Daoy (cell line): ENCODE results near the gene SLC40A1. TPM values are rescaled to one million over a fixed set of nuclear protein-coding genes. Genes with fewer than 3 reads are reported as not detected.

Experiments used
- DNase-seq: peaks from one replicate; pipeline ENCODE4 v3.0.0-alpha.2; 2015; ENCODE audit warnings: low read depth
- total RNA-seq: library from RNA; depleted of rRNA; stranded (reverse); fragments of >200 nt; shearing (Covaris generic); gene quantifications from 2 replicates; pipeline ENCODE4 v1.2.3, GENCODE V29; 2014; rRNA removed

Gene SLC40A1
- total RNA-seq, 1 experiment from 2014 or later: 5.6 TPM

DNA sequence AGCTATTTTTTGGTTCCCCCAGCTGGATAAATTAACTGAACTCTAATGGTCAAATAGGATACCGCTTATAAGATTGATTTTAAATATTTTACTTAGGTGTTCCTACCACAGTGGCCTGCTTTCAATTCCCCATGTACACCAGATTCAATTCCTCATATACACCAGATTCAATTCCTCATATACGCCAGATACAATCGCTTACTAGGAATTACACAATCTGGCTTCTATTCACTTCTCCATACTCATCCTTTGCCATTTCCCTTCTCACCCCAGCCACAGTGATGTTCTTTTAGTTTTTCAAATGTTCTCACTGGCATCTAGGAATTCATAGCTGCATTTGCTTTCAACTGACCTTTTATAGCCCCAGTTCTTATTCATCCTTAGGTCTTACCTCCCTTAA, 66.5 kb downstream of the SLC40A1 start:
- no peak for DNase-seq

DNA sequence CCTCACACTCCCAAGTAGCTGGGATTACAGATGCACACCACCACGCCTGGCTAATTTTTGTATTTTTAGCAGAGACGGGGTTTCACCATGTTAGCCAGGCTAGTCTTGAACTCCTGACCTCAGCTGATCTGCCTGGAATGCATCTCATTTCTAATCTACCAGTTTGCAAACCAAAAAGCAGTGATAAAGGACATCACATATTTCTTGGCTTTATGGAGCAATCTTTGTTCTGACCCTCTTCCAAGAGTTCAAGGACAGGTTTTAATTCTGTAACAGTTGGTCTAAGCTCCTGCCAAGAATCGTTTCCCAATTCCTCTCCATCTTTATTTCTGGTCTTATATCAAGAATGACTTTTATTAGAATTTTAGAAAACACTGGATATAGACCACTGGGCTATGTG, 67.7 kb downstream of the SLC40A1 start:
- no peak for DNase-seq

DNA sequence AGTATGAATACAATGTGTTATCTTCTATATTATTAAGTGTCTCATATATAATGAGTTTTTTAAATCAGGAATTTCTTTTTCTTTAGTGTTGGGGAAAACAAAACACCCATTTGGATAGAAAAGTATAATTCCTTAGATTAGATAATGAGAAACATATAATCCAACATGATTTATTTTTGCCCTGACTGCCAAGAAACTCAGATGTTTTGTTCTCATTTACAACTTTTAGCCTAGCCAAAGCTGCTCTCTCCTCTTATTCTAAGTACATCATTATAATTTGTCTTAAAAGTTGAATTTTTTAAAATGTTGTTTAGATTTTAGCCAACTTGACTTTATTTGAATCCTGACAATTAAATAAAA, 68.6 kb downstream of the SLC40A1 start:
- no peak for DNase-seq

DNA sequence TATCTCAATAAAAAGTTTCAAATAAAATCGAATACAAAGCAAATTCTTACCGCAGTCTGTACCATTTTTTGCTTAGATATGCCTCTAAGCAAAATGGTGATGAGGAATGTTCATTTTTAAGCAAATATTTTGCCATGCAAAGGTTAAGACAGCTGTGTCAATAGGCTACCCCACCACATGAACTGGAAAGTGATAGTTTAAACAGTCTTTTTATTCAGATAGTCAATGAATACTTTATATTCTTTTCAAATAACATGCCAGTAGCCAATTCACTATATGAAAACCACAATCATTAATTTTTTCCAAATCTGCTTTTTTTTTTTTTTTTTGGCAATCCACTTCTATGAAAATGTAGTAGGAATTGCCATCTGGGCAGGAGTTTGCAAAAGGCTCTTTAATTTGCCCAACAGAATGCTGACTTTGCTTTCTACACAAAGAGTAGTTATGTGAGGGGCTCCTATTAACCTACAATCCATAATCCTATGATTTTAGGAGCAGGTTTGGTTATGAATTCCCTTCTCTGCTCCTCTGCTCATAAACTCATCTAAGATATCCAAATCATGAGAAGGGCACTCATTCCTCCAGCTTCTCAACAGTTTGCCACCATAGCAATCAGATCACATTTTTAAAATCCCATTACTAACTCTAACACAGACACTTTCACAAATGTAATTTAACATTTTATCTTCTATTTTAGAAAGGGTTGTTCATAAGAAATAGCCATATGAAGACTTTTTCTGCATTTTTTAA, 69.2 kb downstream of the SLC40A1 start:
- no peak for DNase-seq

Other genes starting within 250 kb of the SLC40A1 start
- gene WDR75, start 139.3 kb downstream of the SLC40A1 start, total RNA-seq: 72.5 and 92.4 TPM in 2 replicates
- gene ASNSD1, start 80.7 kb upstream of the SLC40A1 start, total RNA-seq: 79.5 and 113 TPM in 2 replicates
- 0.74 and 4.3 TPM in 2 replicates for gene ANKAR, start 93.9 kb upstream of the SLC40A1 start, total RNA-seq
- 5.1 and 7.1 TPM in 2 replicates for gene OSGEPL1, start 182.0 kb upstream of the SLC40A1 start, total RNA-seq
- 66.7 and 67.7 TPM in 2 replicates for gene ORMDL1, start 203.6 kb upstream of the SLC40A1 start, total RNA-seq
- 35.0 and 56.1 TPM in 2 replicates for gene PMS1, start 203.7 kb upstream of the SLC40A1 start, total RNA-seq